HepG2 (cell line): ENCODE data around the gene ARIH2. TPM values are rescaled to one million over a fixed set of nuclear protein-coding genes. Genes with fewer than 3 reads are reported as not detected.
A peak's percentile ranks its signal among the peaks of the same experiment; 100 is the strongest.

Source experiments
- ATAC-seq: fragments of 200-7000 bp; cut with Tn5 transposase; 3 replicates; pipeline ENCODE4 v1.9.1; 2020; ENCODE audit warnings: mild to moderate bottlenecking, moderate library complexity
- BruUV-seq: library from RNA; stranded (reverse); fragments of 400-500 nt; replicated peaks from 2 replicates; lab custom pipeline; 2021; lab: Mats Ljungman, UMichigan
- CTCF ChIA-PET: fragments of 300-600 bp; formaldehyde crosslinking; extraction: SDS; loops from one replicate; lab custom pipeline; 2021; ENCODE audit warnings: low total read pairs, inconsistent platforms, low intra/inter-chr PET ratio; lab: Yijun Ruan, JAX
- POLR2A ChIA-PET: fragments of 350-600 bp; sonication (Branson Sonifier 250); formaldehyde crosslinking; loops from one replicate; lab custom pipeline; 2020; ENCODE audit warnings: antibody characterized with exemption, inconsistent platforms; lab: Yijun Ruan, JAX
- DNase-seq: peaks from one replicate; pipeline ENCODE4 v3.0.0-alpha.2; 2015; ENCODE audit warnings: low spot score
- FAIRE-seq: peaks from 3 replicates; lab custom pipeline; 2011; peaks lifted over from hg19 to GRCh38; lab: Jason Lieb, UNC
- H2AFZ ChIP-seq: one replicate; pipeline ENCODE4 v1.6.1; 2011; ENCODE audit warnings: low read length, inconsistent platforms
- H3K27ac ChIP-seq: fragments of 300-600 bp; 3 replicates; pipeline ENCODE4 v1.8.0; 2011; ENCODE audit warnings: mixed run types, mild to moderate bottlenecking, mixed read lengths, low read length, inconsistent platforms; ENCODE audit not compliant: insufficient read depth; ENCODE audit errors: extremely low read length
- H3K27me3 ChIP-seq, 2 experiments: fragments of 200-600 bp in 1 of 2; 2 replicates in 1 of 2; 3 replicates in 1 of 2; pipeline versions ENCODE4 v1.6.0 to v1.8.0; 2011; ENCODE audit warnings: low read length in 2 of 2, mild to moderate bottlenecking in 2 of 2, moderate library complexity in 2 of 2, inconsistent platforms in 1 of 2; ENCODE audit not compliant: insufficient read depth in 2 of 2, control insufficient read depth in 1 of 2
- H3K36me3 ChIP-seq, 2 experiments: fragments of 200-600 bp in 1 of 2; replicated peaks in 1 of 2; 2 replicates in 1 of 2; 3 replicates in 1 of 2; pipeline versions ENCODE4 v1.5.1 to v1.8.0; 2011; ENCODE audit warnings: low read length in 2 of 2, inconsistent platforms in 1 of 2; ENCODE audit not compliant: insufficient read depth in 2 of 2, control insufficient read depth in 1 of 2
- H3K4me1 ChIP-seq: 2 replicates; pipeline ENCODE4 v1.5.1; 2012; ENCODE audit warnings: low read length, inconsistent platforms; ENCODE audit not compliant: insufficient read depth
- H3K4me2 ChIP-seq: 2 replicates; pipeline ENCODE4 v1.6.0; 2011; ENCODE audit warnings: low read depth, low read length, inconsistent platforms
- H3K4me3 ChIP-seq, 3 experiments: fragments of 200-600 bp in 1 of 3; sonication (generic), shearing (Covaris generic) in 1 of 3; replicated peaks in 1 of 3; 2 replicates each; pipeline ENCODE4 v1.5.1; 2011 to 2016; ENCODE audit warnings: low read length in 3 of 3, inconsistent platforms in 2 of 3, low read depth in 2 of 3, mild to moderate bottlenecking in 2 of 3, control low read depth in 1 of 3, mixed read lengths in 1 of 3; ENCODE audit not compliant: insufficient read depth in 1 of 3
- H3K79me2 ChIP-seq: one replicate; pipeline ENCODE4 v1.6.1; 2011; ENCODE audit warnings: low read length, inconsistent platforms; ENCODE audit not compliant: insufficient read depth
- H3K9ac ChIP-seq: 2 replicates; pipeline ENCODE4 v1.6.0; 2011; ENCODE audit warnings: mild to moderate bottlenecking, low read depth, low read length, inconsistent platforms; ENCODE audit not compliant: insufficient read depth
- H3K9me3 ChIP-seq: 2 replicates; pipeline ENCODE4 v1.5.1; 2012; ENCODE audit warnings: mild to moderate bottlenecking, low read length
- H4K20me1 ChIP-seq: 2 replicates; pipeline ENCODE4 v1.6.0; 2011; ENCODE audit warnings: inconsistent platforms, mild to moderate bottlenecking, low read length, moderate library complexity; ENCODE audit not compliant: insufficient read depth
- CAMTA2 ChIP-seq: sonication (generic); formaldehyde crosslinking; IDR thresholded peaks from 2 replicates; pipeline ENCODE4 v1.4.0; 2020; ENCODE audit warnings: mild to moderate bottlenecking, missing genetic modification reagents, borderline replicate concordance
- FOXP1 ChIP-seq, 2 experiments: fragments of 450-650 bp in 1 of 2; IDR thresholded peaks; 2 replicates each; pipeline ENCODE4 v1.6.1; 2017 to 2018; ENCODE audit warnings: antibody characterized with exemption in 1 of 2
- MEIS2 ChIP-seq: sonication (generic); formaldehyde crosslinking; IDR thresholded peaks from 2 replicates; pipeline ENCODE4 v1.9.0; 2021; ENCODE audit warnings: mild to moderate bottlenecking, missing genetic modification reagents
- NONO ChIP-seq, 2 experiments: fragments of 450-650 bp in 1 of 2; sonication (generic) in 1 of 2; formaldehyde crosslinking in 1 of 2; IDR thresholded peaks in 1 of 2; conservative IDR thresholded peaks in 1 of 2; 2 replicates each; pipeline versions ENCODE4 v1.6.1 to v1.8.0; 2017 to 2022; ENCODE audit warnings: mild to moderate bottlenecking in 1 of 2, missing genetic modification reagents in 1 of 2, moderate library complexity in 1 of 2
- NR2F6 ChIP-seq, 2 experiments: IDR thresholded peaks; 2 replicates each; pipeline ENCODE4 v1.6.1; 2016; ENCODE audit warnings: antibody characterized with exemption in 1 of 2, mild to moderate bottlenecking in 1 of 2
- XRCC5 ChIP-seq: fragments of 200-400 bp; formaldehyde crosslinking; optimal IDR thresholded peaks from 2 replicates; pipeline ENCODE3; 2017; ENCODE audit warnings: mild to moderate bottlenecking, low read length
- ZNF18 ChIP-seq: sonication (generic); formaldehyde crosslinking; IDR thresholded peaks from 2 replicates; pipeline ENCODE4 v1.8.0; 2022; ENCODE audit warnings: mild to moderate bottlenecking, missing genetic modification reagents; ENCODE audit not compliant: insufficient replicate concordance
- ZNF30 ChIP-seq: sonication (generic); formaldehyde crosslinking; IDR thresholded peaks from 2 replicates; pipeline ENCODE4 v1.5.0; 2020; ENCODE audit warnings: mild to moderate bottlenecking, missing genetic modification reagents
- ZNF451 ChIP-seq: sonication (generic); formaldehyde crosslinking; IDR thresholded peaks from 2 replicates; pipeline ENCODE4 v1.5.0; 2020; ENCODE audit warnings: mild to moderate bottlenecking, missing genetic modification reagents
- ZNF619 ChIP-seq: sonication (generic); formaldehyde crosslinking; IDR thresholded peaks from 2 replicates; pipeline ENCODE4 v1.4.0; 2020; ENCODE audit warnings: mild to moderate bottlenecking, missing genetic modification reagents
- ZSCAN22 ChIP-seq: sonication (generic); formaldehyde crosslinking; IDR thresholded peaks from 2 replicates; pipeline ENCODE4 v1.4.0; 2020; ENCODE audit warnings: mild to moderate bottlenecking, missing genetic modification reagents
- WGBS: methylation state at CpG from one replicate; pipeline ENCODE4 v1.1.6; 2017; ENCODE audit warnings: low lambda C conversion rate; 5-methylcytosine and 5-hydroxymethylcytosine counted together
- in situ Hi-C: cut with HindIII; loops from 2 replicates; pipeline ENCODE4 v1.10.0; 2017; ENCODE audit warnings: low pct_unique_long_range_greater_than_20kb; ENCODE audit not compliant: extremely low pct_ligation_motif_present
- intact Hi-C: fragments of 100-400 bp; cut with micrococcal nuclease; formaldehyde crosslinking; loops from one replicate; pipeline ENCODE4 v1.10.0; 2022; ENCODE audit not compliant: unreplicated experiment
- polyA plus RNA-seq, 8 experiments: library from polyadenylated mRNA; depleted of rRNA in 3 of 8; stranded (reverse) in 7 of 8; unstranded in 1 of 8; fragments of >200 nt; fragmentation: Illumina TruSeq in 4 of 8; extraction: Trizol in 4 of 8; gene quantifications; 2 replicates each; pipeline versions ENCODE4 v1.2.1 to v1.2.3, GENCODE V29; 2011 to 2016; ENCODE audit warnings: low read depth in 4 of 8, missing spikeins in 1 of 8, mixed read lengths in 1 of 8; ENCODE audit not compliant: insufficient read depth in 1 of 8
- total RNA-seq, 5 experiments: library from RNA; depleted of rRNA; stranded (reverse); fragments of >200 nt; fragmentation: Illumina TruSeq; extraction: Trizol; gene quantifications; 2 replicates each; pipeline ENCODE4 v1.2.3, GENCODE V29; 2016; ENCODE audit warnings: low read depth in 1 of 5
- TF ChIP-seq, protein P1 (sequence below): sonication (generic); formaldehyde crosslinking; conservative IDR thresholded peaks from 2 replicates; pipeline ENCODE4 v1.8.0; 2022; ENCODE audit warnings: missing genetic modification reagents
- TF ChIP-seq, protein P2 (sequence below): IDR thresholded peaks from 2 replicates; pipeline ENCODE4 v1.6.1; 2018; ENCODE audit warnings: missing genetic modification reagents
- TF ChIP-seq, protein P3 (sequence below): sonication (generic); formaldehyde crosslinking; IDR thresholded peaks from 2 replicates; pipeline ENCODE4 v1.8.1; 2023; ENCODE audit warnings: missing genetic modification reagents, inconsistent platforms, borderline replicate concordance
- TF ChIP-seq, protein P4 (sequence below): sonication (generic); formaldehyde crosslinking; IDR thresholded peaks from 2 replicates; pipeline ENCODE4 v1.5.0; 2020; ENCODE audit warnings: missing genetic modification reagents

The ARIH2 gene
- total and polyA plus RNA-seq, 2 of the 13 experiments (the other 11 are each of a cell fraction or from before 2014, with no cell fraction given): 64.8 to 83.3 TPM

GRCh38 chr3:48897460-48898376 is 20.9 kb upstream of the ARIH2 start:
- ChIA-PET POLR2A (interaction anchor here (0.6 to 4.5 kb wide), 16 partner anchors 11 to 1001 kb away, joined by 3 to 39 read pairs (median 4); partner anchors contain the start of genes ARIH2, CELSR3, PRKAR2A and RHOA), CTCF (no interaction called here)
- TSS peak; percentile 76 for BruUV-seq
- Histone ChIP-seq H4K20me1 (no peaks in the 10 kb centered on the region), H3K9ac (peak overlapping the region; percentile 67), H3K27ac (peak overlapping the region; percentile 78), H3K27me3 (no peaks in the 10 kb centered on the region), H3K36me3 (no peaks in the 10 kb centered on the region), H3K4me1 (peaks cover 44% of the 10 kb centered on the region), H3K9me3 (no peaks in the 10 kb centered on the region), H3K4me2 (peak overlapping the region; percentile 99), H3K4me3 (peak overlapping the region; percentile 71 to 94 (median 84)), H3K79me2 (no peaks in the 10 kb centered on the region), H2AFZ (peak overlapping the region; percentile 20)
- intact Hi-C loops (loop anchor here (1.0 kb wide), 2 partner anchors 41 to 50 kb away; partner anchors contain the start of gene PRKAR2A), in situ Hi-C loops (no loop called here)
- peak; percentile 94 for FAIRE-seq
- WGBS: 3% methylated on average over 13 of the region's 17 CpGs
- DNase-seq: peak; percentile 89
- ATAC-seq: peak; percentile 78
- no peak for TF ChIP-seq XRCC5
- peak; percentile 79 for TF ChIP-seq NR2F6 (IDR thresholded peaks at IDR 0.05)
- TF ChIP-seq NR2F6 (CRISPR knock-in tag; IDR thresholded peaks at IDR 0.05): no peak; the same call in 1 of the 2 replicates
- TF ChIP-seq NONO (IDR thresholded peaks at IDR 0.05): no peak
- TF ChIP-seq NONO (CRISPR knock-in tag; conservative IDR thresholded peaks at IDR 0.05): no peak
- TF ChIP-seq ZSCAN22 (CRISPR knock-in tag): no peak
- TF ChIP-seq ZNF619: no peak
- TF ChIP-seq CAMTA2: no peak
- TF ChIP-seq FOXP1 (IDR thresholded peaks at IDR 0.05): no peak
- peak; percentile 47; the same call in 1 of the 2 replicates for TF ChIP-seq FOXP1 (CRISPR knock-in tag; IDR thresholded peaks at IDR 0.05)
- TF ChIP-seq, protein P1, sequence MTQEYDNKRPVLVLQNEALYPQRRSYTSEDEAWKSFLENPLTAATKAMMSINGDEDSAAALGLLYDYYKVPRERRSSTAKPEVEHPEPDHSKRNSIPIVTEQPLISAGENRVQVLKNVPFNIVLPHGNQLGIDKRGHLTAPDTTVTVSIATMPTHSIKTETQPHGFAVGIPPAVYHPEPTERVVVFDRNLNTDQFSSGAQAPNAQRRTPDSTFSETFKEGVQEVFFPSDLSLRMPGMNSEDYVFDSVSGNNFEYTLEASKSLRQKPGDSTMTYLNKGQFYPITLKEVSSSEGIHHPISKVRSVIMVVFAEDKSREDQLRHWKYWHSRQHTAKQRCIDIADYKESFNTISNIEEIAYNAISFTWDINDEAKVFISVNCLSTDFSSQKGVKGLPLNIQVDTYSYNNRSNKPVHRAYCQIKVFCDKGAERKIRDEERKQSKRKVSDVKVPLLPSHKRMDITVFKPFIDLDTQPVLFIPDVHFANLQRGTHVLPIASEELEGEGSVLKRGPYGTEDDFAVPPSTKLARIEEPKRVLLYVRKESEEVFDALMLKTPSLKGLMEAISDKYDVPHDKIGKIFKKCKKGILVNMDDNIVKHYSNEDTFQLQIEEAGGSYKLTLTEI: no peak
- no peak for TF ChIP-seq ZNF451 (CRISPR knock-in tag)
- TF ChIP-seq, protein P2, sequence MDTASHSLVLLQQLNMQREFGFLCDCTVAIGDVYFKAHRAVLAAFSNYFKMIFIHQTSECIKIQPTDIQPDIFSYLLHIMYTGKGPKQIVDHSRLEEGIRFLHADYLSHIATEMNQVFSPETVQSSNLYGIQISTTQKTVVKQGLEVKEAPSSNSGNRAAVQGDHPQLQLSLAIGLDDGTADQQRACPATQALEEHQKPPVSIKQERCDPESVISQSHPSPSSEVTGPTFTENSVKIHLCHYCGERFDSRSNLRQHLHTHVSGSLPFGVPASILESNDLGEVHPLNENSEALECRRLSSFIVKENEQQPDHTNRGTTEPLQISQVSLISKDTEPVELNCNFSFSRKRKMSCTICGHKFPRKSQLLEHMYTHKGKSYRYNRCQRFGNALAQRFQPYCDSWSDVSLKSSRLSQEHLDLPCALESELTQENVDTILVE (CRISPR knock-in tag): peak; percentile 85
- TF ChIP-seq ZNF30 (CRISPR knock-in tag): no peak
- no peak for TF ChIP-seq ZNF18
- 0 out of 2 replicates have a peak, but pooled peaks have one; percentile 28 for TF ChIP-seq MEIS2 (CRISPR knock-in tag)
- TF ChIP-seq, protein P3, sequence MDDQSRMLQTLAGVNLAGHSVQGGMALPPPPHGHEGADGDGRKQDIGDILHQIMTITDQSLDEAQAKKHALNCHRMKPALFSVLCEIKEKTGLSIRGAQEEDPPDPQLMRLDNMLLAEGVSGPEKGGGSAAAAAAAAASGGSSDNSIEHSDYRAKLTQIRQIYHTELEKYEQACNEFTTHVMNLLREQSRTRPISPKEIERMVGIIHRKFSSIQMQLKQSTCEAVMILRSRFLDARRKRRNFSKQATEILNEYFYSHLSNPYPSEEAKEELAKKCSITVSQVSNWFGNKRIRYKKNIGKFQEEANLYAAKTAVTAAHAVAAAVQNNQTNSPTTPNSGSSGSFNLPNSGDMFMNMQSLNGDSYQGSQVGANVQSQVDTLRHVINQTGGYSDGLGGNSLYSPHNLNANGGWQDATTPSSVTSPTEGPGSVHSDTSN (CRISPR knock-in tag): no peak
- TF ChIP-seq, protein P4, sequence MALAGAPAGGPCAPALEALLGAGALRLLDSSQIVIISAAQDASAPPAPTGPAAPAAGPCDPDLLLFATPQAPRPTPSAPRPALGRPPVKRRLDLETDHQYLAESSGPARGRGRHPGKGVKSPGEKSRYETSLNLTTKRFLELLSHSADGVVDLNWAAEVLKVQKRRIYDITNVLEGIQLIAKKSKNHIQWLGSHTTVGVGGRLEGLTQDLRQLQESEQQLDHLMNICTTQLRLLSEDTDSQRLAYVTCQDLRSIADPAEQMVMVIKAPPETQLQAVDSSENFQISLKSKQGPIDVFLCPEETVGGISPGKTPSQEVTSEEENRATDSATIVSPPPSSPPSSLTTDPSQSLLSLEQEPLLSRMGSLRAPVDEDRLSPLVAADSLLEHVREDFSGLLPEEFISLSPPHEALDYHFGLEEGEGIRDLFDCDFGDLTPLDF (CRISPR knock-in tag): no peak
